Peyer's patch (tissue), 4 donors: ENCODE results near the gene DNMBP.

Experiments used
- CTCF ChIP-seq, 6 experiments: fragments of 450-650 bp in 4 of 6; fragments of 200-600 bp in 2 of 6; sonication (generic) in 1 of 6; IDR thresholded peaks; one replicate each; pipeline ENCODE4 v1.5.1; 2017 to 2019; ENCODE audit warnings: antibody characterized with exemption in 6 of 6, mild to moderate bottlenecking in 3 of 6, moderate library complexity in 1 of 6
- POLR2A ChIP-seq, 2 donors: fragments of 450-650 bp; IDR thresholded peaks; one replicate each; pipeline ENCODE4 v1.5.1; 2017; ENCODE audit warnings: antibody characterized with exemption in 2 of 2, mild to moderate bottlenecking in 2 of 2, moderate library complexity in 2 of 2

GRCh38 chr10:99851825-99852224 lies 157.9 kb downstream of the DNMBP start:
- TF ChIP-seq CTCF (IDR thresholded peaks at IDR 0.05) (no peak), POLR2A (IDR thresholded peaks at IDR 0.05) (no peak)
